ENCODE results near the gene PWWP2B.

GRCh38 chr10:132357286-132358058, 39.5 kb upstream of the PWWP2B start:
- TF ChIP-seq CTCF (IDR thresholded peaks at IDR 0.05; ENCODE audit: insufficient read depth, low read depth, low read length) (no peak), EZH2 (IDR thresholded peaks at IDR 0.05; ENCODE audit: insufficient read depth, low read length) (no peak)
